SU-DHL-6 (cell line): ENCODE results near the gene HOXB5.

Source experiments
- EZH2phosphoT487 ChIP-seq: fragments of 200-600 bp; sonication (generic), shearing (Covaris generic); conservative IDR thresholded peaks from 2 replicates; pipeline ENCODE4 v1.6.1; 2018; ENCODE audit warnings: mild to moderate bottlenecking, antibody characterized with exemption, low read length, moderate library complexity, mixed read lengths
- TF ChIP-seq, protein P1 (sequence below): fragments of 200-600 bp; sonication (generic); IDR thresholded peaks from one replicate; pipeline ENCODE4 v1.5.1; 2017; ENCODE audit warnings: antibody characterized with exemption, mild to moderate bottlenecking, low read length, moderate library complexity; ENCODE audit not compliant: insufficient read depth, poor library complexity, severe bottlenecking

DNA sequence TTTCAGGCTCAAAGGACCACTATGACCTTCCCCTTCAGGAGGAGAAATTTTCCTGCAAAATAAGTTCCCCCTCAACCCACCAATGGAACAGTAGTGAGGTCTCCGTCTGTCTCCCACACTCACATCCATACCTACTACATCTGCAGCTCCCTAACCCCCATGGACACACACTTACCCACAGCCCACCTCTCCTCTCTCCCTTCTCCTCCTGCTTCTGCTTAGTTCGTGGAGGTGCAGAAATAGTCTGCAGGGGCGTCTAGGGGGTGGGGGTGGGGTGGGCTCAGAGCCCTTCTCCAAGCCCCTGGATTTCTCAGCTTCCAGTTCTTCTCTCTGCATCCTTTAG lies 24.4 kb downstream of the HOXB5 start:
- TF ChIP-seq, protein P1, sequence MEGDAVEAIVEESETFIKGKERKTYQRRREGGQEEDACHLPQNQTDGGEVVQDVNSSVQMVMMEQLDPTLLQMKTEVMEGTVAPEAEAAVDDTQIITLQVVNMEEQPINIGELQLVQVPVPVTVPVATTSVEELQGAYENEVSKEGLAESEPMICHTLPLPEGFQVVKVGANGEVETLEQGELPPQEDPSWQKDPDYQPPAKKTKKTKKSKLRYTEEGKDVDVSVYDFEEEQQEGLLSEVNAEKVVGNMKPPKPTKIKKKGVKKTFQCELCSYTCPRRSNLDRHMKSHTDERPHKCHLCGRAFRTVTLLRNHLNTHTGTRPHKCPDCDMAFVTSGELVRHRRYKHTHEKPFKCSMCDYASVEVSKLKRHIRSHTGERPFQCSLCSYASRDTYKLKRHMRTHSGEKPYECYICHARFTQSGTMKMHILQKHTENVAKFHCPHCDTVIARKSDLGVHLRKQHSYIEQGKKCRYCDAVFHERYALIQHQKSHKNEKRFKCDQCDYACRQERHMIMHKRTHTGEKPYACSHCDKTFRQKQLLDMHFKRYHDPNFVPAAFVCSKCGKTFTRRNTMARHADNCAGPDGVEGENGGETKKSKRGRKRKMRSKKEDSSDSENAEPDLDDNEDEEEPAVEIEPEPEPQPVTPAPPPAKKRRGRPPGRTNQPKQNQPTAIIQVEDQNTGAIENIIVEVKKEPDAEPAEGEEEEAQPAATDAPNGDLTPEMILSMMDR: no peak
- no peak for TF ChIP-seq EZH2phosphoT487
